ENCODE results near the gene ZNF827. TPM values are rescaled to one million over a fixed set of nuclear protein-coding genes. Genes with fewer than 3 reads are reported as not detected.

The ZNF827 gene
- total RNA-seq, 1 donor from 2014 or later, result 116 TPM

- no peak overlapping the region for H3K4me3 Mint-ChIP-seq
- no peak overlapping the region for H3K27ac Mint-ChIP-seq
- peaks cover 49% of the 10 kb centered on the region for H3K4me1 Mint-ChIP-seq
Measured at GRCh38 chr4:145907812-145908211, 30.8 kb downstream of the ZNF827 start.

DNA sequence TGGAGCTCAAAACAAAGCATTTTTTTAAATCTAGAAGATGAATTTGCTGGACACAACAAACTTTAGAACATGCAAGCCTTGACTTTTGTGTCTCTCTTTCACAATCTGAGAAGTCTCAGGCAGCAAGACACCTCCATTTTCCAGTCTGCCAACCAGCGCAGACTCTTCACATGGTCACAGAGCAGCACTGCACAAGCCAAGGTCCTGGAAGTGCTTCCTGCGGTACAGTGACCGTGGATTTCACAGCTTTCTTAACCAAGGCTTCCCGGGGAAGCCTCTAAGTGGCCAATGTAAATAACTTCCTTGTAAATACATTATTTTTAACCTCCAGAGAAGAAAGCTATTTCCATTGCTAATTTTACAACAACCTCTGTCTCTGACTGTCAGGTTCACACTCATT lies 31.2 kb downstream of the ZNF827 start:
- TF ChIP-seq, protein P1, sequence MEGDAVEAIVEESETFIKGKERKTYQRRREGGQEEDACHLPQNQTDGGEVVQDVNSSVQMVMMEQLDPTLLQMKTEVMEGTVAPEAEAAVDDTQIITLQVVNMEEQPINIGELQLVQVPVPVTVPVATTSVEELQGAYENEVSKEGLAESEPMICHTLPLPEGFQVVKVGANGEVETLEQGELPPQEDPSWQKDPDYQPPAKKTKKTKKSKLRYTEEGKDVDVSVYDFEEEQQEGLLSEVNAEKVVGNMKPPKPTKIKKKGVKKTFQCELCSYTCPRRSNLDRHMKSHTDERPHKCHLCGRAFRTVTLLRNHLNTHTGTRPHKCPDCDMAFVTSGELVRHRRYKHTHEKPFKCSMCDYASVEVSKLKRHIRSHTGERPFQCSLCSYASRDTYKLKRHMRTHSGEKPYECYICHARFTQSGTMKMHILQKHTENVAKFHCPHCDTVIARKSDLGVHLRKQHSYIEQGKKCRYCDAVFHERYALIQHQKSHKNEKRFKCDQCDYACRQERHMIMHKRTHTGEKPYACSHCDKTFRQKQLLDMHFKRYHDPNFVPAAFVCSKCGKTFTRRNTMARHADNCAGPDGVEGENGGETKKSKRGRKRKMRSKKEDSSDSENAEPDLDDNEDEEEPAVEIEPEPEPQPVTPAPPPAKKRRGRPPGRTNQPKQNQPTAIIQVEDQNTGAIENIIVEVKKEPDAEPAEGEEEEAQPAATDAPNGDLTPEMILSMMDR (IDR thresholded peaks at IDR 0.05; ENCODE audit: unreplicated experiment), result no peak
- DNase-seq (ENCODE audit: low spot score in 2 of 2, unreplicated experiment in 2 of 2), result no peak
- Mint-ChIP-seq H3K4me3 (no peak overlapping the region), H3K27me3 (ENCODE audit: low read depth) (no peaks in the 10 kb centered on the region), H3K27ac (peak overlapping the region; percentile 59), H3K9me3 (no peaks in the 10 kb centered on the region), H3K36me3 (peaks cover 14% of the 10 kb centered on the region), H3K4me1 (peaks cover 49% of the 10 kb centered on the region)

More at GRCh38 chr4:145907812-145908211, 30.8 kb downstream of the ZNF827 start:
- no peaks in the 10 kb centered on the region for H3K27me3 Mint-ChIP-seq (ENCODE audit: low read depth)
- TF ChIP-seq, protein P1 (IDR thresholded peaks at IDR 0.05; ENCODE audit: unreplicated experiment), result no peak
- no peaks in the 10 kb centered on the region for H3K9me3 Mint-ChIP-seq
- no peak for DNase-seq (ENCODE audit: low spot score in 2 of 2, unreplicated experiment in 2 of 2)
- peaks cover 10% of the 10 kb centered on the region for H3K36me3 Mint-ChIP-seq

- H3K4me1 Mint-ChIP-seq, result peaks cover 38% of the 10 kb centered on the region
- H3K9me3 Mint-ChIP-seq, result no peaks in the 10 kb centered on the region
- peaks cover 35% of the 10 kb centered on the region for H3K36me3 Mint-ChIP-seq
- no peak overlapping the region for H3K4me3 Mint-ChIP-seq
- no peaks in the 10 kb centered on the region for H3K27me3 Mint-ChIP-seq (ENCODE audit: low read depth)
- DNase-seq (ENCODE audit: low spot score in 2 of 2, unreplicated experiment in 2 of 2), result no peak
- no peak overlapping the region for H3K27ac Mint-ChIP-seq
- TF ChIP-seq, protein P1 (IDR thresholded peaks at IDR 0.05; ENCODE audit: unreplicated experiment), result no peak
Measured at GRCh38 chr4:145904413-145905177, 34.0 kb downstream of the ZNF827 start.

GRCh38 chr4:145902522-145902921 lies 36.1 kb downstream of the ZNF827 start:
- H3K27ac Mint-ChIP-seq, result no peak overlapping the region
- H3K4me1 Mint-ChIP-seq, result peaks cover 36% of the 10 kb centered on the region
- no peak overlapping the region for H3K4me3 Mint-ChIP-seq
- TF ChIP-seq, protein P1 (IDR thresholded peaks at IDR 0.05; ENCODE audit: unreplicated experiment), result no peak
- no peak for DNase-seq (ENCODE audit: low spot score in 2 of 2, unreplicated experiment in 2 of 2)
- H3K27me3 Mint-ChIP-seq (ENCODE audit: low read depth), result no peaks in the 10 kb centered on the region
- no peaks in the 10 kb centered on the region for H3K9me3 Mint-ChIP-seq
- H3K36me3 Mint-ChIP-seq, result peaks cover 35% of the 10 kb centered on the region

- Mint-ChIP-seq H3K27ac (peak overlapping the region; percentile 11), H3K27me3 (ENCODE audit: low read depth) (no peaks in the 10 kb centered on the region), H3K4me1 (peaks cover 17% of the 10 kb centered on the region), H3K4me3 (no peak overlapping the region), H3K36me3 (peaks cover 37% of the 10 kb centered on the region), H3K9me3 (no peaks in the 10 kb centered on the region)
- DNase-seq (ENCODE audit: low spot score in 2 of 2, unreplicated experiment in 2 of 2), result no peak
- TF ChIP-seq, protein P1 (IDR thresholded peaks at IDR 0.05; ENCODE audit: unreplicated experiment), result no peak
Measured at GRCh38 chr4:145899886-145900460, 38.6 kb downstream of the ZNF827 start.

Measured in mesothelial cell of epicardium (in vitro differentiated cells).